SK-N-SH (cell line): ENCODE results near the gene ZNF473. TPM values are rescaled to one million over a fixed set of nuclear protein-coding genes. Genes with fewer than 3 reads are reported as not detected.

ENCODE experiments used
- CTCF ChIA-PET: fragments of 300-600, 350-600 bp; formaldehyde crosslinking; extraction: SDS; loops from one replicate; lab custom pipeline; 2021; lab: Yijun Ruan, JAX
- POLR2A ChIA-PET: fragments of 350-600 bp; sonication (Branson Sonifier 250); formaldehyde crosslinking; extraction: SDS; loops from one replicate; lab custom pipeline; 2020; ENCODE audit warnings: antibody characterized with exemption, inconsistent platforms; lab: Yijun Ruan, JAX
- DNase-seq: peaks from one replicate; pipeline ENCODE4 v3.0.0; 2012
- H2AFZ ChIP-seq: fragments of 200-600 bp; sonication (generic); 2 replicates; pipeline ENCODE4 v1.8.1; 2016; ENCODE audit warnings: antibody characterized with exemption, mild to moderate bottlenecking, low read depth
- H3F3A ChIP-seq: fragments of 200-600 bp; sonication (generic); replicated peaks from 2 replicates; pipeline ENCODE3; 2016; ENCODE audit warnings: antibody characterized with exemption, mild to moderate bottlenecking; ENCODE audit not compliant: insufficient read depth
- H3K27ac ChIP-seq, 2 experiments: fragments of 200-500 bp in 1 of 2; fragments of 200-600 bp in 1 of 2; sonication (Bioruptor generic) in 1 of 2; sonication (generic), shearing (Covaris generic) in 1 of 2; 2 replicates each; pipeline versions ENCODE4 v1.5.1 to v1.6.1; 2014 to 2016; ENCODE audit warnings: low read depth in 2 of 2, inconsistent platforms in 1 of 2, low read length in 1 of 2, mild to moderate bottlenecking in 1 of 2, mixed read lengths in 1 of 2
- H3K27me3 ChIP-seq: fragments of 200-600 bp; sonication (generic), shearing (Covaris generic); 2 replicates; pipeline ENCODE4 v1.6.1; 2016; ENCODE audit warnings: mixed run types; ENCODE audit not compliant: insufficient read depth
- H3K36me3 ChIP-seq, 2 experiments: fragments of 200-500 bp in 1 of 2; fragments of 200-600 bp in 1 of 2; sonication (Bioruptor generic) in 1 of 2; sonication (generic) in 1 of 2; replicated peaks in 1 of 2; 2 replicates each; pipeline versions ENCODE3 to v1.5.1; 2014 to 2016; ENCODE audit warnings: low read length in 1 of 2, mild to moderate bottlenecking in 1 of 2; ENCODE audit not compliant: insufficient read depth in 2 of 2, control insufficient read depth in 1 of 2
- H3K4me1 ChIP-seq, 2 experiments: fragments of 200-500 bp in 1 of 2; fragments of 200-600 bp in 1 of 2; sonication (Bioruptor generic) in 1 of 2; sonication (generic), shearing (Covaris generic) in 1 of 2; 2 replicates each; pipeline versions ENCODE4 v1.5.1 to v1.6.1; 2014 to 2016; ENCODE audit warnings: low read depth in 1 of 2, low read length in 1 of 2, mixed run types in 1 of 2; ENCODE audit not compliant: insufficient read depth in 2 of 2, control insufficient read depth in 1 of 2
- H3K4me2 ChIP-seq: fragments of 200-600 bp; sonication (generic), shearing (Covaris generic); 2 replicates; pipeline ENCODE4 v1.6.1; 2017; ENCODE audit warnings: mixed run types
- H3K4me3 ChIP-seq, 2 experiments: fragments of 200-500 bp in 1 of 2; fragments of 200-600 bp in 1 of 2; sonication (Bioruptor generic) in 1 of 2; sonication (generic), shearing (Covaris generic) in 1 of 2; 2 replicates each; pipeline versions ENCODE4 v1.5.1 to v1.8.1; 2014 to 2016; ENCODE audit warnings: low read depth in 2 of 2, inconsistent platforms in 1 of 2, low read length in 1 of 2, mild to moderate bottlenecking in 1 of 2, mixed read lengths in 1 of 2, moderate library complexity in 1 of 2
- H3K79me2 ChIP-seq: fragments of 200-600 bp; sonication (generic); 2 replicates; pipeline ENCODE4 v1.8.1; 2017; ENCODE audit warnings: mild to moderate bottlenecking; ENCODE audit not compliant: insufficient read depth
- H3K9ac ChIP-seq: fragments of 200-600 bp; sonication (generic); 2 replicates; pipeline ENCODE4 v1.6.1; 2017; ENCODE audit warnings: mixed run types
- H3K9me2 ChIP-seq: fragments of 200-600 bp; sonication (generic); 2 replicates; pipeline ENCODE4 v1.6.1; 2017; ENCODE audit warnings: mixed run types
- H3K9me3 ChIP-seq: fragments of 200-600 bp; sonication (generic); 2 replicates; pipeline ENCODE4 v1.6.1; 2017; ENCODE audit warnings: mixed run types, mild to moderate bottlenecking, moderate library complexity
- H4K20me1 ChIP-seq: fragments of 200-600 bp; sonication (generic); 2 replicates; pipeline ENCODE4 v1.6.1; 2017; ENCODE audit warnings: mild to moderate bottlenecking, mixed run types; ENCODE audit not compliant: insufficient read depth
- CHD2 ChIP-seq: fragments of 150-350 bp; IDR thresholded peaks from 2 replicates; pipeline ENCODE4 v1.6.1; 2018; ENCODE audit warnings: low read length; ENCODE audit not compliant: partially characterized antibody
- ELF1 ChIP-seq: IDR thresholded peaks from 2 replicates; pipeline ENCODE4 v1.4.0; 2012
- EP300 ChIP-seq, 2 experiments: IDR thresholded peaks; 2 replicates each; pipeline versions ENCODE4 v1.4.0 to v1.6.1; 2012; ENCODE audit warnings: borderline replicate concordance in 1 of 2, low read depth in 1 of 2, low read length in 1 of 2
- FOSL2 ChIP-seq: IDR thresholded peaks from 2 replicates; pipeline ENCODE4 v1.4.0; 2012; ENCODE audit warnings: low read depth, mild to moderate bottlenecking, moderate library complexity, borderline replicate concordance
- GABPA ChIP-seq: IDR thresholded peaks from 2 replicates; pipeline ENCODE4 v1.4.0; 2012; ENCODE audit warnings: low read depth, mild to moderate bottlenecking
- GATA2 ChIP-seq: sonication (generic); formaldehyde crosslinking; IDR thresholded peaks from 2 replicates; pipeline ENCODE4 v1.5.0; 2020; ENCODE audit warnings: mild to moderate bottlenecking, missing genetic modification reagents
- MEF2A ChIP-seq: IDR thresholded peaks from 2 replicates; pipeline ENCODE4 v1.4.0; 2012; ENCODE audit warnings: low read depth, borderline replicate concordance
- MXI1 ChIP-seq: IDR thresholded peaks from 2 replicates; pipeline ENCODE4 v1.6.1; 2012; ENCODE audit warnings: mild to moderate bottlenecking, low read depth, low read length, improper control_type of control experiment
- NFIC ChIP-seq: IDR thresholded peaks from 2 replicates; pipeline ENCODE4 v1.4.0; 2012; ENCODE audit warnings: borderline replicate concordance
- RFX5 ChIP-seq: IDR thresholded peaks from 2 replicates; pipeline ENCODE4 v1.6.1; 2012; ENCODE audit warnings: mild to moderate bottlenecking, improper control_type of control experiment, low read length
- RXRA ChIP-seq: IDR thresholded peaks from 2 replicates; pipeline ENCODE4 v1.4.0; 2012; ENCODE audit warnings: low read depth, mild to moderate bottlenecking, borderline replicate concordance
- SIN3A ChIP-seq: IDR thresholded peaks from 2 replicates; pipeline ENCODE4 v1.6.1; 2012; ENCODE audit warnings: low read depth, mild to moderate bottlenecking, low read length, moderate library complexity, borderline replicate concordance
- SMC3 ChIP-seq: IDR thresholded peaks from 2 replicates; pipeline ENCODE4 v1.6.1; 2012; ENCODE audit warnings: low read depth, low read length, improper control_type of control experiment
- TAF1 ChIP-seq: IDR thresholded peaks from 2 replicates; pipeline ENCODE4 v1.6.1; 2012; ENCODE audit warnings: low read depth, mild to moderate bottlenecking, low read length, moderate library complexity, borderline replicate concordance
- YY1 ChIP-seq: IDR thresholded peaks from 2 replicates; pipeline ENCODE4 v1.4.0; 2012; ENCODE audit warnings: low read depth, mild to moderate bottlenecking
- WGBS: methylation state at CpG from one replicate; pipeline ENCODE4 v1.1.6; 2017; ENCODE audit warnings: low lambda C conversion rate; 5-methylcytosine and 5-hydroxymethylcytosine counted together
- polyA plus RNA-seq, 3 experiments: library from polyadenylated mRNA; depleted of rRNA; stranded (reverse); fragments of >200 nt; gene quantifications; 2 replicates each; pipeline ENCODE4 v1.2.3, GENCODE V29; 2012
- TF ChIP-seq, protein P1 (sequence below): IDR thresholded peaks from 2 replicates; pipeline ENCODE4; 2012
- TF ChIP-seq, protein P2 (sequence below): fragments of 200-600 bp; sonication (generic); IDR thresholded peaks from 2 replicates; pipeline ENCODE4 v1.6.1; 2017; ENCODE audit warnings: antibody characterized with exemption, mild to moderate bottlenecking, moderate library complexity
- TF ChIP-seq, protein P3 (sequence below): fragments of 150-350 bp; IDR thresholded peaks from 2 replicates; pipeline ENCODE4 v1.6.1; 2016; ENCODE audit warnings: mild to moderate bottlenecking, low read depth, low read length
- TF ChIP-seq, protein P4 (sequence below): fragments of 150-350 bp; IDR thresholded peaks from 2 replicates; pipeline ENCODE4 v1.6.1; 2017; ENCODE audit warnings: antibody characterized with exemption, low read length, low read depth, borderline replicate concordance

The ZNF473 gene
- polyA plus RNA-seq, 1 of the 3 experiments (the other 2 are of a cell fraction) = 5.4 TPM

DNA sequence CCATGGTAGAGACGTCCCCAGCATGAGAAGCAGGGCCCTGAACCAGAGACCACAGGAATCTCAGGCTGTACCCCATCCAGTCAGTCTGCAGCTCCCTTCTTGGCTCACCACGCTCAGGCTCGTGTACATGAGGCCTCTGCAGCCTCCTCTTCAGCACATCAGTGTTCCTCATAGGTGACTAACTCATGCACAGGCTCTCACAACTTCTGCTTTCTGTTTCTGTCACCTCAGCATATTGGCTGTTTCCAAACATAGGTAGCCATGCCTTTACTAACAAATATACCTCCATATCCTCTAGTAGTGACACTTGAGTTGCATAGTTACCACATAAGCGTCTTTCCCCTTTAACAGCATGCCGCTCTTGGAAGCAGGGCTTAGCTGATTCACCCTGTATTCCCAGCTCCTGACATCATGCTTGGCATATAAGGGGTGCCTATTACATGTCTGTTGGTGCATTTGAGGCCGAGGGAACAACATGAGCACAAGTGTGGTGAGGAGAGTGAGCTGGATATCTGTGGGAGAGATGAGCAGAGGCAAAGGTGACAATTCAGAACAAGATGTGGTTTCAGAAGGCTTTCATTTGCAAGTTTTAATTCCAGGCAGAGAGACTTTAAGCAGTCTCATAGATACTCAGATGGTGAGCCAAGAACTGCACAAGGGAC is 16.7 kb downstream of the ZNF473 start:
- no peak for DNase-seq
- Histone ChIP-seq H2AFZ (no peak overlapping the region), H3K4me2 (no peak overlapping the region), H3K9me2 (no peaks in the 10 kb centered on the region), H3K4me1 (no peaks in the 10 kb centered on the region), H3K36me3 (peaks cover 70 to 90% of the 10 kb centered on the region in 2 experiments), H3K9ac (no peak overlapping the region), H3K79me2 (0 out of 2 replicates have a peak, but pooled peaks cover 3% of the 10 kb centered on the region), H3K9me3 (peaks cover 11% of the 10 kb centered on the region; the same call in 1 of the 2 replicates), H4K20me1 (no peaks in the 10 kb centered on the region), H3K4me3 (no peak overlapping the region), H3K27ac (no peak overlapping the region), H3F3A (no peaks in the 10 kb centered on the region), H3K27me3 (no peaks in the 10 kb centered on the region)
- POLR2A ChIA-PET = no interaction called here
- TF ChIP-seq, protein P1, sequence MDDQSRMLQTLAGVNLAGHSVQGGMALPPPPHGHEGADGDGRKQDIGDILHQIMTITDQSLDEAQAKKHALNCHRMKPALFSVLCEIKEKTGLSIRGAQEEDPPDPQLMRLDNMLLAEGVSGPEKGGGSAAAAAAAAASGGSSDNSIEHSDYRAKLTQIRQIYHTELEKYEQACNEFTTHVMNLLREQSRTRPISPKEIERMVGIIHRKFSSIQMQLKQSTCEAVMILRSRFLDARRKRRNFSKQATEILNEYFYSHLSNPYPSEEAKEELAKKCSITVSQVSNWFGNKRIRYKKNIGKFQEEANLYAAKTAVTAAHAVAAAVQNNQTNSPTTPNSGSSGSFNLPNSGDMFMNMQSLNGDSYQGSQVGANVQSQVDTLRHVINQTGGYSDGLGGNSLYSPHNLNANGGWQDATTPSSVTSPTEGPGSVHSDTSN = no peak
- TF ChIP-seq TAF1 (no peak), RXRA (no peak), SMC3 (no peak), CHD2 (no peak), GATA2 (CRISPR knock-in tag) (no peak), FOSL2 (no peak), GABPA (no peak), MEF2A (no peak), RFX5 (no peak), ELF1 (no peak), EP300 (IDR thresholded peaks at IDR 0.05; ENCODE audit: borderline replicate concordance in 1 of 2, low read depth in 1 of 2, low read length in 1 of 2) (no peak), NFIC (no peak), SIN3A (no peak), MXI1 (no peak), YY1 (no peak)
- TF ChIP-seq, protein P2, sequence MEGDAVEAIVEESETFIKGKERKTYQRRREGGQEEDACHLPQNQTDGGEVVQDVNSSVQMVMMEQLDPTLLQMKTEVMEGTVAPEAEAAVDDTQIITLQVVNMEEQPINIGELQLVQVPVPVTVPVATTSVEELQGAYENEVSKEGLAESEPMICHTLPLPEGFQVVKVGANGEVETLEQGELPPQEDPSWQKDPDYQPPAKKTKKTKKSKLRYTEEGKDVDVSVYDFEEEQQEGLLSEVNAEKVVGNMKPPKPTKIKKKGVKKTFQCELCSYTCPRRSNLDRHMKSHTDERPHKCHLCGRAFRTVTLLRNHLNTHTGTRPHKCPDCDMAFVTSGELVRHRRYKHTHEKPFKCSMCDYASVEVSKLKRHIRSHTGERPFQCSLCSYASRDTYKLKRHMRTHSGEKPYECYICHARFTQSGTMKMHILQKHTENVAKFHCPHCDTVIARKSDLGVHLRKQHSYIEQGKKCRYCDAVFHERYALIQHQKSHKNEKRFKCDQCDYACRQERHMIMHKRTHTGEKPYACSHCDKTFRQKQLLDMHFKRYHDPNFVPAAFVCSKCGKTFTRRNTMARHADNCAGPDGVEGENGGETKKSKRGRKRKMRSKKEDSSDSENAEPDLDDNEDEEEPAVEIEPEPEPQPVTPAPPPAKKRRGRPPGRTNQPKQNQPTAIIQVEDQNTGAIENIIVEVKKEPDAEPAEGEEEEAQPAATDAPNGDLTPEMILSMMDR = no peak
- TF ChIP-seq, protein P3, sequence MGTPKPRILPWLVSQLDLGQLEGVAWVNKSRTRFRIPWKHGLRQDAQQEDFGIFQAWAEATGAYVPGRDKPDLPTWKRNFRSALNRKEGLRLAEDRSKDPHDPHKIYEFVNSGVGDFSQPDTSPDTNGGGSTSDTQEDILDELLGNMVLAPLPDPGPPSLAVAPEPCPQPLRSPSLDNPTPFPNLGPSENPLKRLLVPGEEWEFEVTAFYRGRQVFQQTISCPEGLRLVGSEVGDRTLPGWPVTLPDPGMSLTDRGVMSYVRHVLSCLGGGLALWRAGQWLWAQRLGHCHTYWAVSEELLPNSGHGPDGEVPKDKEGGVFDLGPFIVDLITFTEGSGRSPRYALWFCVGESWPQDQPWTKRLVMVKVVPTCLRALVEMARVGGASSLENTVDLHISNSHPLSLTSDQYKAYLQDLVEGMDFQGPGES = no peak
- TF ChIP-seq, protein P4, sequence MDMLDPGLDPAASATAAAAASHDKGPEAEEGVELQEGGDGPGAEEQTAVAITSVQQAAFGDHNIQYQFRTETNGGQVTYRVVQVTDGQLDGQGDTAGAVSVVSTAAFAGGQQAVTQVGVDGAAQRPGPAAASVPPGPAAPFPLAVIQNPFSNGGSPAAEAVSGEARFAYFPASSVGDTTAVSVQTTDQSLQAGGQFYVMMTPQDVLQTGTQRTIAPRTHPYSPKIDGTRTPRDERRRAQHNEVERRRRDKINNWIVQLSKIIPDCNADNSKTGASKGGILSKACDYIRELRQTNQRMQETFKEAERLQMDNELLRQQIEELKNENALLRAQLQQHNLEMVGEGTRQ = no peak
- CTCF ChIA-PET = no interaction called here
- WGBS = 98% methylated on average over 4 of the region's 6 CpGs
